IMR-90 (cell line): Measurements from ENCODE around the gene ASPG. TPM values are rescaled to one million over a fixed set of nuclear protein-coding genes. Genes with fewer than 3 reads are reported as not detected.

Experiments
- ATAC-seq: fragments of 200-7000 bp; cut with Tn5 transposase; 2 replicates; pipeline ENCODE4 v1.9.1; 2020; ENCODE audit warnings: low read depth, mild to moderate bottlenecking, moderate library complexity
- BruUV-seq: library from RNA; stranded (reverse); fragments of 400-500 nt; replicated peaks from 2 replicates; lab custom pipeline; 2021; lab: Mats Ljungman, UMichigan
- CTCF ChIA-PET: fragments of 300-600 bp; formaldehyde crosslinking; extraction: SDS; loops from one replicate; lab custom pipeline; 2021; ENCODE audit warnings: antibody characterized with exemption; lab: Yijun Ruan, JAX
- POLR2A ChIA-PET: fragments of 300-600 bp; sonication (Branson Sonifier 250); formaldehyde crosslinking; loops from one replicate; lab custom pipeline; 2022; ENCODE audit warnings: antibody characterized with exemption; ENCODE audit not compliant: unreplicated experiment; lab: Charles Lee
- DNase-seq: peaks from one replicate; pipeline ENCODE4 v3.0.0; 2013
- H2AFZ ChIP-seq: replicated peaks from 2 replicates; pipeline ENCODE3; 2013; ENCODE audit warnings: low read length, mild to moderate bottlenecking; ENCODE audit not compliant: poor library complexity
- H2AK5ac ChIP-seq: 2 replicates; pipeline ENCODE4 v1.6.1; 2013; ENCODE audit warnings: low read depth, low read length, inconsistent platforms
- H2AK9ac ChIP-seq: replicated peaks from 2 replicates; pipeline ENCODE3; 2013; ENCODE audit warnings: mild to moderate bottlenecking, low read depth, low read length, moderate library complexity; ENCODE audit not compliant: poor library complexity
- H2BK120ac ChIP-seq: 2 replicates; pipeline ENCODE4 v1.6.1; 2013; ENCODE audit warnings: low read depth, low read length, inconsistent platforms
- H2BK15ac ChIP-seq: 3 replicates; pipeline ENCODE4 v1.6.1; 2013; ENCODE audit warnings: low read depth, low read length, inconsistent platforms
- H2BK20ac ChIP-seq: 2 replicates; pipeline ENCODE4 v1.6.1; 2013; ENCODE audit warnings: low read depth, mild to moderate bottlenecking, inconsistent platforms, low read length, moderate library complexity
- H2BK5ac ChIP-seq: 2 replicates; pipeline ENCODE4 v1.6.1; 2013; ENCODE audit warnings: mild to moderate bottlenecking, low read depth, low read length, inconsistent platforms; ENCODE audit not compliant: poor library complexity, severe bottlenecking
- H3K14ac ChIP-seq: replicated peaks from 2 replicates; pipeline ENCODE4 v1.6.1; 2013; ENCODE audit warnings: low read depth, low read length, inconsistent platforms
- H3K18ac ChIP-seq: 2 replicates; pipeline ENCODE4 v1.6.1; 2013; ENCODE audit warnings: low read depth, low read length, control low read depth
- H3K23ac ChIP-seq: 2 replicates; pipeline ENCODE4 v1.6.1; 2013; ENCODE audit warnings: low read depth, low read length, inconsistent platforms
- H3K27ac ChIP-seq: 2 replicates; pipeline ENCODE4 v1.5.1; 2013; ENCODE audit warnings: mild to moderate bottlenecking, control low read depth, low read length; ENCODE audit not compliant: insufficient read depth
- H3K27me3 ChIP-seq: 2 replicates; pipeline ENCODE4 v1.6.1; 2013; ENCODE audit warnings: low read length; ENCODE audit not compliant: control insufficient read depth, insufficient read depth
- H3K36me3 ChIP-seq: 2 replicates; pipeline ENCODE4 v1.6.1; 2013; ENCODE audit warnings: low read length, mixed read lengths; ENCODE audit not compliant: control insufficient read depth, insufficient read depth
- H3K4ac ChIP-seq: 2 replicates; pipeline ENCODE4 v1.6.1; 2013; ENCODE audit warnings: low read depth, low read length, inconsistent platforms
- H3K4me1 ChIP-seq: 2 replicates; pipeline ENCODE4 v1.6.1; 2013; ENCODE audit warnings: low read length, mixed read lengths; ENCODE audit not compliant: control insufficient read depth, insufficient read depth
- H3K4me2 ChIP-seq: 2 replicates; pipeline ENCODE4 v1.6.1; 2013; ENCODE audit warnings: low read depth, mild to moderate bottlenecking, control low read depth, low read length, moderate library complexity
- H3K4me3 ChIP-seq: 2 replicates; pipeline ENCODE4 v1.5.1; 2013; ENCODE audit warnings: low read depth, mild to moderate bottlenecking, control low read depth, low read length, moderate library complexity; ENCODE audit not compliant: insufficient read depth
- H3K56ac ChIP-seq: 2 replicates; pipeline ENCODE4 v1.6.1; 2013; ENCODE audit warnings: low read length, inconsistent platforms; ENCODE audit not compliant: insufficient read depth; ENCODE audit errors: extremely low read depth
- H3K79me1 ChIP-seq, 2 experiments: 2 replicates each; pipeline ENCODE4 v1.6.1; 2013; ENCODE audit warnings: low read length in 2 of 2, inconsistent platforms in 1 of 2, low read depth in 1 of 2
- H3K9ac ChIP-seq: 2 replicates; pipeline ENCODE4 v1.6.1; 2013; ENCODE audit warnings: low read depth, low read length, control low read depth
- H3K9me1 ChIP-seq: 2 replicates; pipeline ENCODE4 v1.6.1; 2013; ENCODE audit warnings: low read length, inconsistent platforms; ENCODE audit not compliant: insufficient read depth
- H3K9me3 ChIP-seq: 2 replicates; pipeline ENCODE4 v1.6.1; 2013; ENCODE audit warnings: low read length; ENCODE audit not compliant: control insufficient read depth, insufficient read depth
- H4K20me1 ChIP-seq: 2 replicates; pipeline ENCODE4 v1.6.1; 2013; ENCODE audit warnings: low read length, inconsistent platforms; ENCODE audit not compliant: insufficient read depth
- H4K5ac ChIP-seq: 2 replicates; pipeline ENCODE4 v1.6.1; 2013; ENCODE audit warnings: mild to moderate bottlenecking, low read depth, low read length, control low read depth
- H4K8ac ChIP-seq, 2 experiments: 2 replicates each; pipeline ENCODE4 v1.6.1; 2013; ENCODE audit warnings: low read depth in 2 of 2, low read length in 2 of 2, control low read depth in 1 of 2, inconsistent platforms in 1 of 2
- H4K91ac ChIP-seq: 2 replicates; pipeline ENCODE4 v1.6.1; 2013; ENCODE audit warnings: low read depth, low read length, inconsistent platforms; ENCODE audit not compliant: insufficient read depth
- BHLHE40 ChIP-seq: fragments of 150-350 bp; IDR thresholded peaks from 2 replicates; pipeline ENCODE4 v1.6.1; 2016; ENCODE audit warnings: mild to moderate bottlenecking, low read depth, low read length
- CEBPB ChIP-seq: IDR thresholded peaks from 2 replicates; pipeline ENCODE4 v1.6.1; 2012; ENCODE audit warnings: low read depth, low read length, improper control_type of control experiment
- MAFK ChIP-seq: IDR thresholded peaks from 2 replicates; pipeline ENCODE4 v1.6.1; 2012; ENCODE audit warnings: low read depth, low read length, improper control_type of control experiment
- POLR2A ChIP-seq: IDR thresholded peaks from 2 replicates; pipeline ENCODE4 v1.6.1; 2012; ENCODE audit warnings: mild to moderate bottlenecking, low read depth, low read length
- RAD21 ChIP-seq: IDR thresholded peaks from 2 replicates; pipeline ENCODE4 v1.6.1; 2012; ENCODE audit warnings: low read length, improper control_type of control experiment
- WGBS, 2 experiments: methylation state at CpG; one replicate each; pipeline versions ENCODE4 v1.1.5 to v1.1.7; 2013; ENCODE audit warnings: missing lambda C conversion rate in 2 of 2; ENCODE audit not compliant: insufficient read length in 1 of 2; ENCODE audit errors: extremely low coverage in 2 of 2; 5-methylcytosine and 5-hydroxymethylcytosine counted together
- dilution Hi-C: fragments of 300-500 bp; cut with HindIII; formaldehyde crosslinking; loops from one replicate; pipeline ENCODE4 v1.14.3; 2018; ENCODE audit warnings: low sequenced_read_pairs; ENCODE audit not compliant: unreplicated experiment
- in situ Hi-C: fragments of 300-500 bp; cut with MboI; formaldehyde crosslinking; loops from 3 replicates; pipeline ENCODE4 v1.14.3; 2019; ENCODE audit warnings: low sequenced_read_pairs, inconsistent platforms, mixed read lengths
- intact Hi-C: fragments of 100-400 bp; cut with micrococcal nuclease; formaldehyde crosslinking; loops from 2 replicates; pipeline ENCODE4 v1.10.0; 2022
- polyA plus RNA-seq, 3 experiments: library from polyadenylated mRNA; depleted of rRNA; stranded (reverse); fragments of >200 nt; gene quantifications; 2 replicates each; pipeline ENCODE4 v1.2.3, GENCODE V29; 2012; ENCODE audit warnings: low replicate concordance in 1 of 3
- total RNA-seq: library from RNA; depleted of rRNA; stranded (reverse); fragments of >200 nt; gene quantifications from 2 replicates; pipeline ENCODE4 v1.2.3, GENCODE V29; 2012

ASPG gene
- total and polyA plus RNA-seq, 2 of the 4 experiments (the other 2 are of a cell fraction) = not detected

- no peaks in the 10 kb centered on the region for H3K9me1 ChIP-seq
- no peak overlapping the region for H3K27ac ChIP-seq
- H3K4me2 ChIP-seq = no peak overlapping the region
- H3K4me3 ChIP-seq = no peak overlapping the region
- DNase-seq = no peak
- intact Hi-C loops = no loop called here
- WGBS, 2 experiments = no CpG with 5 or more reads among the region's 16 CpGs
- H4K8ac ChIP-seq = no peak overlapping the region
- no peak overlapping the region for H3K14ac ChIP-seq
- H3K36me3 ChIP-seq = no peaks in the 10 kb centered on the region
- no peak overlapping the region for H3K4ac ChIP-seq
- no peaks in the 10 kb centered on the region for H3K4me1 ChIP-seq
- no peak overlapping the region for H2BK15ac ChIP-seq
- H2AK5ac ChIP-seq = no peak overlapping the region
- ChIA-PET POLR2A (no interaction called here), CTCF (no interaction called here)
- ATAC-seq = no peak
- no TSS peak for BruUV-seq
- H2AK9ac ChIP-seq = no peak overlapping the region
- no peak overlapping the region for H3K18ac ChIP-seq
- H2AFZ ChIP-seq = no peak overlapping the region
- in situ Hi-C loops = no loop called here
- no peaks in the 10 kb centered on the region for H3K79me1 ChIP-seq
- H4K20me1 ChIP-seq = no peaks in the 10 kb centered on the region
- H3K56ac ChIP-seq = no peak overlapping the region
- no peak overlapping the region for H2BK20ac ChIP-seq
- H3K9me3 ChIP-seq = no peaks in the 10 kb centered on the region
- dilution Hi-C loops = no loop called here
- H4K91ac ChIP-seq = no peak overlapping the region
- H3K9ac ChIP-seq = no peak overlapping the region
- no peak overlapping the region for H2BK120ac ChIP-seq
- TF ChIP-seq MAFK = no peak
- no peak for TF ChIP-seq POLR2A
- TF ChIP-seq RAD21 = no peak
- no peak for TF ChIP-seq BHLHE40
- TF ChIP-seq CEBPB = no peak
- no peak overlapping the region for H4K5ac ChIP-seq
- no peak overlapping the region for H3K23ac ChIP-seq
- H3K27me3 ChIP-seq = no peaks in the 10 kb centered on the region
- no peak overlapping the region for H2BK5ac ChIP-seq
Measured at GRCh38 chr14:104101651-104102281, 16.3 kb downstream of the ASPG start.
